ENCODE data around the gene WNT2B.

The WNT2B gene

DNA sequence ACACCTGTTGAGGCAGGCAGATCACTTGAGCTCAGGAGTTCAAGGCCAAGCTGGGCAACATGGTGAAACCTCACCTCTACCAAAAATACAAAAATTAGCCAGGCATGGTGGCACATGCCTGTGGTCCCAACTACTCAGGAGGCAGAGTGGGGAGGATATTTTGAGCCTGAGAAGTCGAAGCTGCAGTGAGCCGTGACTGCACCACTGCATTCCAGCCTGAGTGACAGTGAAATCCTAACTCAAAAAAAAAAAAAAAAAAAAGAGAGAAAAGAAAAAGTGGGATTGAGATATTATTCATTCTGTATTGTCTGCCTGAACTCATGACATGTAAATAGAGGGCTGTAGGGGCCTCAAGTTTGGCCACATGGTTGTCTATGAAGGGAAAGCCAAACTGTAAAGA lies 37.3 kb downstream of the WNT2B start:
- H3K27ac ChIP-seq (ENCODE audit: low read depth, low read length) = no peak overlapping the region
- no peaks in the 10 kb centered on the region for H3K9me3 ChIP-seq (ENCODE audit: low read length)
- H3K9ac ChIP-seq (ENCODE audit: low read length) = no peak overlapping the region
- no peak overlapping the region for H3K4me3 ChIP-seq (ENCODE audit: low read depth in 1 of 2, low read length in 2 of 2)
- no peaks in the 10 kb centered on the region for H3K27me3 ChIP-seq (ENCODE audit: control insufficient read depth in 1 of 2, insufficient read depth in 2 of 2, low read length in 2 of 2)
- H3K4me1 ChIP-seq (ENCODE audit: insufficient read depth, low read length) = no peaks in the 10 kb centered on the region
- peaks cover 8% of the 10 kb centered on the region for H3K36me3 ChIP-seq (ENCODE audit: insufficient read depth, low read length)

DNA sequence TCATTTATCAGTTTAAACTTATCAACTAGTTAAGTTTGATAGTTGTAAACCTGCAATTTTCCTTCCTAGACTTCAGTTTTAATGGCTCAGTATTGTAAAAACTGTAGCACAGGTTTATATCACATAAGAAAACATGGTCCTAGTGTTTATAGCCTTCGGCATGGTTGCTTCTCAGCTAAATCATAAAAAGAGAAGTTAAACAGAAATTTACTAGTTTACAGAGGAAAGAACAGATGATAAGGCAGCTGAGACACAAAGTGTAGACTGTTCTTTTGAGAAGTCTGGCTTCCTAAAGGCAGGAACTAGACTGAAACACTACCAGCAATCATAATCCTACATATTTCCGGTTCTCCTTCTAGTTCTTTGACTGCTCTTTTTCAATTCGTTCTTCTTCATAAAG lies 39.8 kb downstream of the WNT2B start:
- H3K9ac ChIP-seq (ENCODE audit: low read length) = no peak overlapping the region
- H3K27ac ChIP-seq (ENCODE audit: low read depth, low read length) = no peak overlapping the region
- no peaks in the 10 kb centered on the region for H3K36me3 ChIP-seq (ENCODE audit: insufficient read depth, low read length)
- H3K27me3 ChIP-seq (ENCODE audit: control insufficient read depth in 1 of 2, insufficient read depth in 2 of 2, low read length in 2 of 2) = no peaks in the 10 kb centered on the region
- H3K4me3 ChIP-seq (ENCODE audit: low read depth in 1 of 2, low read length in 2 of 2) = no peak overlapping the region
- no peaks in the 10 kb centered on the region for H3K4me1 ChIP-seq (ENCODE audit: insufficient read depth, low read length)
- no peaks in the 10 kb centered on the region for H3K9me3 ChIP-seq (ENCODE audit: low read length)

DNA sequence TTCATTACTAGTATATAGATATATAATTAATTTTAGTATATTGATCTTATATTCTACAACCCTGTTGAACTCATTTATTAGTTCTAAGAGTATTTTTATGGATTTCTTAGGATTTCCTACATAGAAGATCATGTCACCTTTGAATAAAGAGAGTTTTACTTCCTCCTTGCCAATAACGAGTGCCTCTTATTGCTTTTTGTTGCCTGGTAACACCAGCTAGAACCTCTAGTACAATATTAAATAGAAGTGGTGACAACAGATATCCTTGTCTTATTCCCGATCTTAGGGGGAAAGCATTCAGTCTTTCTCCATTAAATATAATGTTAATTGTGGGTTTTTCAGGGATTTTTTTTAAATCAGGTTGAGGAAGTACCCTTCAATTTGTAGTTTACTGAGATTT lies 40.8 kb downstream of the WNT2B start:
- H3K4me1 ChIP-seq (ENCODE audit: insufficient read depth, low read length) = no peaks in the 10 kb centered on the region
- H3K9me3 ChIP-seq (ENCODE audit: low read length) = no peaks in the 10 kb centered on the region
- H3K36me3 ChIP-seq (ENCODE audit: insufficient read depth, low read length) = no peaks in the 10 kb centered on the region
- no peaks in the 10 kb centered on the region for H3K27me3 ChIP-seq (ENCODE audit: control insufficient read depth in 1 of 2, insufficient read depth in 2 of 2, low read length in 2 of 2)
- H3K4me3 ChIP-seq (ENCODE audit: low read depth in 1 of 2, low read length in 2 of 2) = no peak overlapping the region
- no peak overlapping the region for H3K9ac ChIP-seq (ENCODE audit: low read length)
- no peak overlapping the region for H3K27ac ChIP-seq (ENCODE audit: low read depth, low read length)

DNA sequence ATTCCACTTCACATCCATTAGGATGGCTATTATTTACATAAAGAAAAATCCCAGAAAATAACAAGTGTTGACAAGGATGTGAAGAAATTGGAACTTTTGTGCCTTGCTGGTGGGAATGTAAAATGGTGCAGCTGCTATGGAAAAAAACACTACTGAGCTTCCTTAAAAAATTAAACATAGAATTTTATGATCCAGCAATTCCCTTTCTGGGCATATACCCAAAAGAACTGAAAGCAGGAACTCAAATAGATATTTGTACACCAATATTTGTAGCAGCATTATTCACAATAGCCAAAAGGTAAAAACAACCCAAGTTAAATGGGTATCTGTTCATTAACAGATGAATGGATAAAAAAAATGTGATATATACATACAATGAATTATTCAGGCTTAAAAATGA lies 45.6 kb downstream of the WNT2B start:
- H3K27ac ChIP-seq (ENCODE audit: low read depth, low read length) = no peak overlapping the region
- H3K4me3 ChIP-seq (ENCODE audit: low read depth in 1 of 2, low read length in 2 of 2) = no peak overlapping the region
- no peaks in the 10 kb centered on the region for H3K27me3 ChIP-seq (ENCODE audit: control insufficient read depth in 1 of 2, insufficient read depth in 2 of 2, low read length in 2 of 2)
- no peak overlapping the region for H3K9ac ChIP-seq (ENCODE audit: low read length)
- H3K9me3 ChIP-seq (ENCODE audit: low read length) = no peaks in the 10 kb centered on the region
- H3K4me1 ChIP-seq (ENCODE audit: insufficient read depth, low read length) = no peaks in the 10 kb centered on the region
- no peaks in the 10 kb centered on the region for H3K36me3 ChIP-seq (ENCODE audit: insufficient read depth, low read length)

DNA sequence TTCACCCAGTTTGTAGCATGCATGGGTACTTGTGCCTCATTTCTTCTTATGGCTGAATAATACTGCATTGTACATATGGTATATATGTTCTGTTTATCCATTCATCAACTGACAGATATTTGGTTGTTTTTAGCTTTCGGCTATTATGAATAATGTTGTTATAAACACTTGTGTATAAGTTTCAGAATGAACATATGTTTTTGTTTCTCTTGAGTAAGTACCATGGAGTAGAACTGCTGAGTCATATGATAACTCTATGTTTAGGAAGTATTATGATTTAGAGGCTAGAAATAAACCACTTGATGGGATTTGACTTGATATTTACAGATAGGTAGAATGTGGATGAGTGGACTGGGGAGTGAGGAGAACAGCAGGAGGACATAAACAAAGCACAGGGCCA lies 48.6 kb downstream of the WNT2B start:
- Histone ChIP-seq H3K4me3 (ENCODE audit: low read depth in 1 of 2, low read length in 2 of 2) (no peak overlapping the region), H3K9me3 (ENCODE audit: low read length) (no peaks in the 10 kb centered on the region), H3K9ac (ENCODE audit: low read length) (no peak overlapping the region), H3K36me3 (ENCODE audit: insufficient read depth, low read length) (no peaks in the 10 kb centered on the region), H3K4me1 (ENCODE audit: insufficient read depth, low read length) (no peaks in the 10 kb centered on the region), H3K27ac (ENCODE audit: low read depth, low read length) (no peak overlapping the region), H3K27me3 (ENCODE audit: control insufficient read depth in 1 of 2, insufficient read depth in 2 of 2, low read length in 2 of 2) (no peaks in the 10 kb centered on the region)

DNA sequence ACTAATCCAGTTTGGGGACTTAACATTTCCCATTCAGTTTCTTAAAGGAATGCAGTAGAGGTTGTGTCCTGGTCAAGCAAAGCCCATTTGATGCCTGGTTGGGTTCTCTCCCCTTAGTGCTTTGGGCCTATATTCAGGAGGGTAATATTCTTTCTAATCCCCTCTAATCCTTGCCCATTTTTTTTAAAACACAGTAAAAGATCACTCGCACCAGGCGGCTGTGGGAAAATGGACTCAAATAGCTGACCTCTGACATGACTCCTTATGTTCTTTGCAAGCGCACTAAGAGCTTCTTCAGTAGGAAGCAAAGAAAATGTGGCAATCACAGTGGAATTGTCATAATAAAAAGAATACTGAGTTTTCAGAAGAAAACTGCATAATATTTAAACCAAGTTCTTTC lies 49.9 kb downstream of the WNT2B start:
- Histone ChIP-seq H3K4me1 (ENCODE audit: insufficient read depth, low read length) (no peaks in the 10 kb centered on the region), H3K27me3 (ENCODE audit: control insufficient read depth in 1 of 2, insufficient read depth in 2 of 2, low read length in 2 of 2) (no peaks in the 10 kb centered on the region), H3K36me3 (ENCODE audit: insufficient read depth, low read length) (no peaks in the 10 kb centered on the region), H3K27ac (ENCODE audit: low read depth, low read length) (no peak overlapping the region), H3K9ac (ENCODE audit: low read length) (no peak overlapping the region), H3K4me3 (ENCODE audit: low read depth in 1 of 2, low read length in 2 of 2) (no peak overlapping the region), H3K9me3 (ENCODE audit: low read length) (no peaks in the 10 kb centered on the region)

DNA sequence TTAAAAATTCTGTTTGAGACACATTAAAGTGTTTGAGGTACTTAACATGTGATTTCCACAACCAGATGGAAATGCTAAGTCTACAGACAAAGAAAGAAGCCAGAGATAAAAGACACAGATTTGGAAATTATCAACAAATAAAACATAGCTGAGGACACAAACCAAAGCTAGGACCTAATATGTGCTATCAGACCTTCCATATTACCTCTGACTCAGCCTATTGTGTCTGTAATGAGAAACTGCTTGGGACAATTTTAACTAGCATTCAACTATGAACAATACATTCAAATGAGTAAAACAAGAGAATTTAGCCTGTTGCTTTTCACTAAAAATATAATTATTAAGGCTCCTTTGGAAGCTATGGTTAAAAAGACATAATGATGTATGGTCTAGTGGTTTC lies 54.6 kb downstream of the WNT2B start:
- Histone ChIP-seq H3K36me3 (ENCODE audit: insufficient read depth, low read length) (no peaks in the 10 kb centered on the region), H3K4me1 (ENCODE audit: insufficient read depth, low read length) (no peaks in the 10 kb centered on the region), H3K9me3 (ENCODE audit: low read length) (no peaks in the 10 kb centered on the region), H3K4me3 (ENCODE audit: low read depth in 1 of 2, low read length in 2 of 2) (no peak overlapping the region), H3K27ac (ENCODE audit: low read depth, low read length) (no peak overlapping the region), H3K27me3 (ENCODE audit: control insufficient read depth in 1 of 2, insufficient read depth in 2 of 2, low read length in 2 of 2) (no peaks in the 10 kb centered on the region), H3K9ac (ENCODE audit: low read length) (no peak overlapping the region)

DNA sequence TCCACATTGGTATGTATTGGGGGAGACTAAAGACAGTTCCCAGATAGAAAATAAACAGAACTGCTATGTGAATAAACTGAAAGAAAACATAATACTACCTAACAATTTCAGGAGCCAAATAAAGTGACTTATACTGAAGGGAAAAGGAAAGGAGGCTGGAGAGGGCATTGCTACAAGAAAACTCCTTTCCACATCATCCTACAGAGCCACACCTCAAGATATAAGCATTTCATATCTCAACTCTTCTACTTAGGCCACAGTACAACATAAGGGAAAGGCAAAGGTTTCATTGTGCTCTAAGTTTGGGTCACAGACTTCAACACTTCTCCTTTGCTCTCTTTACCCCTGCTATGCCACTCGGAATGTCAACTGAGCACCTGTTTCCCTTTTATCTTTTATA lies 55.3 kb downstream of the WNT2B start:
- no peaks in the 10 kb centered on the region for H3K9me3 ChIP-seq (ENCODE audit: low read length)
- no peaks in the 10 kb centered on the region for H3K27me3 ChIP-seq (ENCODE audit: control insufficient read depth in 1 of 2, insufficient read depth in 2 of 2, low read length in 2 of 2)
- no peak overlapping the region for H3K27ac ChIP-seq (ENCODE audit: low read depth, low read length)
- no peak overlapping the region for H3K4me3 ChIP-seq (ENCODE audit: low read depth in 1 of 2, low read length in 2 of 2)
- H3K4me1 ChIP-seq (ENCODE audit: insufficient read depth, low read length) = no peaks in the 10 kb centered on the region
- no peaks in the 10 kb centered on the region for H3K36me3 ChIP-seq (ENCODE audit: insufficient read depth, low read length)
- no peak overlapping the region for H3K9ac ChIP-seq (ENCODE audit: low read length)

DNA sequence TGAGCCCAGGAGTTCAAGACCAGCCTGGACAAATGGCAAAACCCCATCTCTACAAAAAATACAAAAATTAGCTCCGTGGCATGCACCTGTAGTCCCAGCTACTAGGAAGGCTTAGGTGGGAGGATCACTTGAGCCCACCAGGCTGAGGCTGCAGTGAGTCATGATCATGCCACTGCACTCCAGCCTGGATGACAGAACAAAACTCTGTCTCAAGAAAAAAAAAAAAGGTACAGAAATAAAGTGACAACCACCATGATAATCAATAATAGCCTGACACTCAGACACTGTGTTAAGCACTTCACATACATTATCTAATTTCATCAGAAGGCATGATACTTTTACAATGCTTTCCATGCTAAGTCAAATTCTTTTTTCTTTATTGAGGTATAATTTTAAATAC lies 57.0 kb downstream of the WNT2B start:
- Histone ChIP-seq H3K27me3 (ENCODE audit: control insufficient read depth in 1 of 2, insufficient read depth in 2 of 2, low read length in 2 of 2) (no peaks in the 10 kb centered on the region), H3K27ac (ENCODE audit: low read depth, low read length) (no peak overlapping the region), H3K9ac (ENCODE audit: low read length) (no peak overlapping the region), H3K9me3 (ENCODE audit: low read length) (no peaks in the 10 kb centered on the region), H3K4me1 (ENCODE audit: insufficient read depth, low read length) (no peaks in the 10 kb centered on the region), H3K4me3 (ENCODE audit: low read depth in 1 of 2, low read length in 2 of 2) (no peak overlapping the region), H3K36me3 (ENCODE audit: insufficient read depth, low read length) (no peaks in the 10 kb centered on the region)

DNA sequence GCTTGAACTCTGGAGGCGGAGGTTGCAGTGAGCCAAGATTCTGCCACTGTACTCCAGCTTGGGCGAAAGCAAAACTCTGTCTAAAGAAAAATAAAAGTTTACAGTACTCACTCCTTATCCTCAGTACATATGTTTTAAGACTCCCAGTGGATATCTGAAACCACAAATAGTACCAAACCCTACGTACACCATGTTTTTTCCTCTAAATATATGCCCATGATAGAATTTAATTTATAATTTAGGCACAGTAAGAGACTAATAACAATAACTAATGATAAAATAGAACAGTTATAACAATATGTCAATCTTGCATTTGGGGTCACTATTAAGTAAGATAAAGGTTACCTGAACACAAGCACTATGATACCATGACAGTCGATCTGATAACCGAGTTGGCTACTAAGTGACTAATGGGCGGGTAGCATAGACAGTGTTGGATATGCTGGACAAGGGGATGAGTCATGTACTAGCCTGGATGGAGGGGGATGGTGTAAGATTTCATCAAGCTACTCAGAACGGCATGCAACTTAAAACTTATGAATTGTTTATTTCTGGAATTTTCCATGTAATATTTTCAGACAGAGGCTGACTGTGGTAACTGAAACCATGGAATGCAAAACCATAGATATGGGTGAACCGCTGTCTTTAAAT lies 66.5 kb downstream of the WNT2B start:
- H3K27me3 ChIP-seq (ENCODE audit: control insufficient read depth in 1 of 2, insufficient read depth in 2 of 2, low read length in 2 of 2) = no peaks in the 10 kb centered on the region
- no peak overlapping the region for H3K27ac ChIP-seq (ENCODE audit: low read depth, low read length)
- peaks cover 20% of the 10 kb centered on the region for H3K36me3 ChIP-seq (ENCODE audit: insufficient read depth, low read length)
- H3K9me3 ChIP-seq (ENCODE audit: low read length) = no peaks in the 10 kb centered on the region
- H3K4me3 ChIP-seq (ENCODE audit: low read depth in 1 of 2, low read length in 2 of 2) = no peak overlapping the region
- no peak overlapping the region for H3K9ac ChIP-seq (ENCODE audit: low read length)
- no peaks in the 10 kb centered on the region for H3K4me1 ChIP-seq (ENCODE audit: insufficient read depth, low read length)

DNA sequence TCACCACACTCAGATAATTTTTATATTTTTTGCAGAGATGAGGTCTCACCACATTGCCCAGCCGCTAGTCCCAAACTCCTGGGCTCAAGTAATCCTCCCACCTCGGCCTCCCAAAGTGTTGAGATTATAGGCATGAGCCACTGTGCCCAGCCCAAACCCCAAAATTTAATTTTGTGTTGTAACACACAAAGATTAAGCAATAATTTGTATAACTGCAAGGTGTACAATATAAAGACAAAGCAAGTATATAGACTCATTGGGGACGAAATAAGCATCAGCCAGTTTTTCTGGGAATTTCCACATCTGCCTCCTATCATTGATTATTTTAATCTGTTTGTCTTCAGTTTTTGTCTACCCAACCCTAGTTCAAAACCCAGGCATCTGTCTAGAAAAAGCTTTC lies 67.5 kb downstream of the WNT2B start:
- no peaks in the 10 kb centered on the region for H3K9me3 ChIP-seq (ENCODE audit: low read length)
- no peaks in the 10 kb centered on the region for H3K4me1 ChIP-seq (ENCODE audit: insufficient read depth, low read length)
- no peak overlapping the region for H3K4me3 ChIP-seq (ENCODE audit: low read depth in 1 of 2, low read length in 2 of 2)
- no peak overlapping the region for H3K27ac ChIP-seq (ENCODE audit: low read depth, low read length)
- H3K27me3 ChIP-seq (ENCODE audit: control insufficient read depth in 1 of 2, insufficient read depth in 2 of 2, low read length in 2 of 2) = no peaks in the 10 kb centered on the region
- H3K9ac ChIP-seq (ENCODE audit: low read length) = no peak overlapping the region
- H3K36me3 ChIP-seq (ENCODE audit: insufficient read depth, low read length) = peaks cover 20% of the 10 kb centered on the region

All from muscle layer of colon (tissue), 2 donors.